Activated CD8-positive, alpha-beta T cell treated with anti-CD3 and anti-CD28 coated beads for 36 hours (primary cell): ENCODE data around the gene NKD1. TPM values are rescaled to one million over a fixed set of nuclear protein-coding genes. Genes with fewer than 3 reads are reported as not detected.

Experiments used
- ATAC-seq: fragments of 200-7000 bp; cut with Tn5 transposase; one replicate; pipeline ENCODE4 v1.10.0; 2021; ENCODE audit warnings: mild to moderate bottlenecking, moderate library complexity
- CTCF ChIA-PET: fragments of 350-600 bp; sonication (Branson Sonifier 250); formaldehyde crosslinking; loops from one replicate; lab custom pipeline; 2021; ENCODE audit warnings: antibody characterized with exemption; lab: Charles Lee
- POLR2A ChIA-PET: fragments of 350-600 bp; sonication (Branson Sonifier 250); formaldehyde crosslinking; loops from one replicate; lab custom pipeline; 2021; ENCODE audit warnings: antibody characterized with exemption; lab: Charles Lee
- DNase-seq: peaks from one replicate; pipeline ENCODE4 v3.0.0-alpha.2; 2020
- H3K27ac Mint-ChIP-seq: one replicate; pipeline ENCODE4 v1.8.0; 2021; ENCODE audit warnings: mild to moderate bottlenecking, mixed read lengths
- H3K27me3 Mint-ChIP-seq: one replicate; pipeline ENCODE4 v1.8.0; 2021; ENCODE audit warnings: mixed read lengths
- H3K36me3 Mint-ChIP-seq: one replicate; pipeline ENCODE4 v1.8.0; 2021; ENCODE audit warnings: low read depth, mixed read lengths
- H3K4me1 Mint-ChIP-seq: one replicate; pipeline ENCODE4 v1.8.0; 2021; ENCODE audit warnings: low read depth, mixed read lengths
- H3K4me3 Mint-ChIP-seq: one replicate; pipeline ENCODE4 v1.8.0; 2021; ENCODE audit warnings: mild to moderate bottlenecking, moderate library complexity, mixed read lengths
- H3K9me3 Mint-ChIP-seq: one replicate; pipeline ENCODE4 v1.8.0; 2021; ENCODE audit warnings: mixed read lengths
- CTCF ChIP-seq: fragments of 200-600 bp; IDR thresholded peaks from one replicate; pipeline ENCODE4 v1.8.0; 2022; ENCODE audit warnings: antibody characterized with exemption, mild to moderate bottlenecking
- intact Hi-C: fragments of 100-400 bp; cut with micrococcal nuclease; formaldehyde crosslinking; loops from one replicate; pipeline ENCODE4 v1.10.0; 2022
- total RNA-seq, 2 experiments: library from RNA; stranded (reverse); gene quantifications; one replicate each; pipeline ENCODE4 v1.2.3, GENCODE V29; 2021

Gene NKD1
- total RNA-seq, 2 experiments from 2014 or later: 1.9 to 3.6 TPM

- Mint-ChIP-seq H3K4me1 (peaks cover 5% of the 10 kb centered on the region), H3K9me3 (no peaks in the 10 kb centered on the region), H3K27me3 (no peaks in the 10 kb centered on the region), H3K27ac (no peak overlapping the region), H3K4me3 (no peak overlapping the region), H3K36me3 (no peaks in the 10 kb centered on the region)
- CTCF ChIA-PET: interaction anchor here (0.6 to 1.9 kb wide), 11 partner anchors 10 to 319 kb away, joined by 3 to 13 read pairs (median 3); no protein-coding TSS in a partner anchor
- DNase-seq: peak; percentile 74
- POLR2A ChIA-PET: interaction anchor here (0.9 kb wide), 1 partner anchor 9 kb away, joined by 4 read pairs; no protein-coding TSS in a partner anchor
- ATAC-seq: peak; percentile 88
- peak; percentile 37 for TF ChIP-seq CTCF
- intact Hi-C loops: no loop called here
Observed at GRCh38 chr16:50644729-50645128, 96.5 kb downstream of the NKD1 start.

GRCh38 chr16:50645563-50646220, 97.5 kb downstream of the NKD1 start:
- Mint-ChIP-seq H3K4me3 (no peak overlapping the region), H3K9me3 (no peaks in the 10 kb centered on the region), H3K36me3 (no peaks in the 10 kb centered on the region), H3K27me3 (no peaks in the 10 kb centered on the region), H3K4me1 (peaks cover 5% of the 10 kb centered on the region), H3K27ac (no peak overlapping the region)
- no peak for ATAC-seq
- no peak for DNase-seq
- CTCF ChIA-PET: interaction anchor here (0.7 to 1.9 kb wide), 7 partner anchors 16 to 319 kb away, joined by 3 to 13 read pairs (median 3); no protein-coding TSS in a partner anchor
- intact Hi-C loops: no loop called here
- POLR2A ChIA-PET: interaction anchor here (0.9 kb wide), 1 partner anchor 10 kb away, joined by 4 read pairs; no protein-coding TSS in a partner anchor
- no peak for TF ChIP-seq CTCF

- CTCF ChIA-PET: interaction anchor here (0.8 to 1.9 kb wide), 3 partner anchors 19 to 160 kb away, joined by 3 to 13 read pairs (median 3); no protein-coding TSS in a partner anchor
- Mint-ChIP-seq H3K4me3 (no peak overlapping the region), H3K27me3 (no peaks in the 10 kb centered on the region), H3K4me1 (peaks cover 5% of the 10 kb centered on the region), H3K36me3 (no peaks in the 10 kb centered on the region), H3K9me3 (no peaks in the 10 kb centered on the region), H3K27ac (no peak overlapping the region)
- no peak for TF ChIP-seq CTCF
- no peak for ATAC-seq
- intact Hi-C loops: no loop called here
- DNase-seq: no peak
- POLR2A ChIA-PET: no interaction called here
Observed at GRCh38 chr16:50646345-50646744, 98.1 kb downstream of the NKD1 start.

GRCh38 chr16:50651835-50652438, 103.7 kb downstream of the NKD1 start:
- Mint-ChIP-seq H3K9me3 (no peaks in the 10 kb centered on the region), H3K36me3 (no peaks in the 10 kb centered on the region), H3K4me3 (no peak overlapping the region), H3K4me1 (no peaks in the 10 kb centered on the region), H3K27me3 (no peaks in the 10 kb centered on the region), H3K27ac (no peak overlapping the region)
- peak; percentile 14 for DNase-seq
- ChIA-PET CTCF (interaction anchor here (1.2 to 8.5 kb wide), 2 partner anchors 15 to 20 kb away, joined by 4 to 48 read pairs; no protein-coding TSS in a partner anchor), POLR2A (interaction anchor here (1.2 kb wide), 2 partner anchors 18 to 109 kb away, joined by 3 read pairs; no protein-coding TSS in a partner anchor)
- no peak for ATAC-seq
- no peak for TF ChIP-seq CTCF
- intact Hi-C loops: no loop called here
